Sciatic nerve (tissue), 2 donors: ENCODE measurements around the gene CFAP119. TPM values are rescaled to one million over a fixed set of nuclear protein-coding genes. Genes with fewer than 3 reads are reported as not detected.
A peak's percentile ranks its signal among the peaks of the same experiment; 100 is the strongest.

ENCODE experiments used
- ATAC-seq: fragments of 200-7000 bp; cut with Tn5 transposase; one replicate; pipeline ENCODE4 v1.9.1; 2020; ENCODE audit warnings: mild to moderate bottlenecking, moderate library complexity
- DNase-seq: peaks from one replicate; pipeline ENCODE4 v3.0.0-alpha.2; 2020; ENCODE audit warnings: low spot score
- intact Hi-C: fragments of 100-400 bp; cut with DNase I; formaldehyde crosslinking; loops from one replicate; pipeline ENCODE4 v1.14.2; 2022
- total RNA-seq: library from RNA; stranded (reverse); fragmentation: NEBNext Ultra II Directional; extraction: Animal tissue kit (Norgen Biotek cat#: 25700); gene quantifications from one replicate; pipeline ENCODE4 v1.2.1, GENCODE V29; 2021
- donor health status: DM: no; HTN: no; CAD: no.
- donor health status: DM: no; HTN: no; CAD: no.

Gene CFAP119
- total RNA-seq, 1 donor from 2014 or later, result 5.5 TPM

GRCh38 chr16:30747331-30747730 lies 14.5 kb downstream of the CFAP119 start:
- ATAC-seq (no peak), DNase-seq (no peak)
- intact Hi-C loops, result no loop called here

DNA sequence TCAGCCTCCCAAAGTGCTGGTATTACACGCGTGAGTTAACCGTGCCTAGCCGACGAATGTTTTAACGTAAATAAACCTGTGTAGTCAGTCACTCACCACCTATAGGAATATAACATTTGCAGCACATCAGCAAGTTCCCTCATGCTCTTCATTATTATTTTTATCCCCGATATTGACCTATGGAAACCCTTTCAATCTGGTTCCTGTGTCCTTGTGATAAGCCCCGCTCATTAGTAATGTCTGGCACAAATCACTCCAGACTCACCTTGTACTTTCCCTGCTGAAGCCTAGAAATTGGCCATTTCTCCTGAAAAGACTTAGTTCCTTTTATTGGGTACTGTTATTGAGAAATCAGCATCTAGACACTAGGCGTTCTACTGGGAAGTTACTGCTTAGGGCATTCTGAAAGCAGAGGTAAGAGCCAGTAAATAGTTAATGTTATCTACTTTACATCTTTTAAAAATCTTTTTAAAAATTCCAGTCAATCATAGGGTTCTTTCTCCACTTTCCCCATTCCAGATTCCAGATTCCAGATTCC lies 15.2 kb downstream of the CFAP119 start:
- intact Hi-C loops, result no loop called here
- DNase-seq, result no peak
- ATAC-seq, result no peak

GRCh38 chr16:30745082-30745481 lies 16.8 kb downstream of the CFAP119 start:
- DNase-seq (no peak), ATAC-seq (no peak)
- intact Hi-C loops, result no loop called here

DNA sequence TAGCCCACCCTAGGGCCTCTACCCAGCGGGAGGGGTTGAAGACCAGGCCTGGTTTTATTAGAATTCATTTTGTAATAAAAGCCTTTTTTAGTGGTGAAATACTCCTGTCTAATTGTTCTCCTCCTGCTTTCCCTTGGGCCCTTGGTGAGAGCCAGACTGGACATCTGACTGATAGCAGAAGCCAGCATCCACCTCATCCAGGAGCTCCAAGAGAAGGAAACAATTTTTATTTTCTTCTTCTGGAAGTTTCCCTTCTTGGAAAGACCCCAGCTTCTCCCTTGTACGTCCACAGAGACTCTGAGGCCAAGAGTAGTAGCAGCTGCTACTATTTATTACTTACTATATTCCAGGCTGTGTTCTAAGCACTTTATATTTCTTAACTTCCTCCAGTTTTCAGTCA lies 17.7 kb downstream of the CFAP119 start:
- no peak for DNase-seq
- intact Hi-C loops, result no loop called here

DNA sequence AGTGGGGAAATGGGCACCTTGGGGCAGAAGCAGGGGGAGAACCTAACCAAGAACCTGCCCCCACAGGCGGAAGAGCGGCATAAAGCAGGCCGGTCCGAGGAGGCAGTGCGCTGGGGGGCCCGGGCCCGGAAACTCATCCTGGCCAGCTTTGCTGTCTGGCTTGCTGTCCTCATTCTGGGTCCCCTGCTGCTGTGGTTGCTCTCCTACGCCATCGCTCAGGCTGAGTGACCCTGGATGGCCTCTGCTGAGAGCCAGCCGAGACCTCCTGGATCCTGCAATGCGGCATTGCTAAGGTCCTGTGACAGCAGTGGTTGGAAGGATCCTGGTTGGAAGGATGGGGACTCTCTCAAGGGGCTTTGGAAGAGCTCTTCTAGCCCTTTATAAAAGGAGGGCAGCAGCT lies 18.1 kb downstream of the CFAP119 start:
- intact Hi-C loops, result no loop called here

More for the DNA sequence above, 17.7 kb downstream of the CFAP119 start:
- peak; percentile 56 for ATAC-seq

DNA sequence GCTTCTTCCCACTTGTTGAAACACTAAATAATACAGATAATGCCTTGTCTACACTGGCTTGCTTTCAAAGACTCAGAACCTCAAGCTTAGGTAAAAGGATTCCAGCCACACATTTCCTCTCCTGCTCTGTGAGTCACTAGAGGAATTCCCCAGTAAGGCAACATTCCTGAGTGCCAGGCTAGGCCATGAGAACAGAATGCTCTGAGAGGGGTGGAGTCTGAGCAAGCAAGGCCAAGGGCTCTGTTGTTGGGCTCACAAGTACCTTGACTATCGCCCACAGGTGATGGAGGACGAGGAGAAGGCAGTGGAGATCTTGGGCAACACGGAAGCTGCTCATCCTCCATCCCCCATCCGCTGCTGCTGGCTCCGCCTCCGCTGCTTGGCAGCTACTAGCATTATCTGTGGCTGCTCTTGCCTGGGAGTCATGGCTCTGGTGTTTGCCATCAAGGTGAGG lies 20.4 kb downstream of the CFAP119 start:
- intact Hi-C loops, result no loop called here
- ATAC-seq, result no peak
- DNase-seq, result no peak

More for the DNA sequence above, 18.1 kb downstream of the CFAP119 start:
- DNase-seq (peak; percentile 75), ATAC-seq (peak; percentile 58)

- ATAC-seq, result peak; percentile 89
- peak; percentile 85 for DNase-seq
- intact Hi-C loops, result no loop called here
Observed at GRCh38 chr16:30740364-30741251, 21.3 kb downstream of the CFAP119 start.

DNA sequence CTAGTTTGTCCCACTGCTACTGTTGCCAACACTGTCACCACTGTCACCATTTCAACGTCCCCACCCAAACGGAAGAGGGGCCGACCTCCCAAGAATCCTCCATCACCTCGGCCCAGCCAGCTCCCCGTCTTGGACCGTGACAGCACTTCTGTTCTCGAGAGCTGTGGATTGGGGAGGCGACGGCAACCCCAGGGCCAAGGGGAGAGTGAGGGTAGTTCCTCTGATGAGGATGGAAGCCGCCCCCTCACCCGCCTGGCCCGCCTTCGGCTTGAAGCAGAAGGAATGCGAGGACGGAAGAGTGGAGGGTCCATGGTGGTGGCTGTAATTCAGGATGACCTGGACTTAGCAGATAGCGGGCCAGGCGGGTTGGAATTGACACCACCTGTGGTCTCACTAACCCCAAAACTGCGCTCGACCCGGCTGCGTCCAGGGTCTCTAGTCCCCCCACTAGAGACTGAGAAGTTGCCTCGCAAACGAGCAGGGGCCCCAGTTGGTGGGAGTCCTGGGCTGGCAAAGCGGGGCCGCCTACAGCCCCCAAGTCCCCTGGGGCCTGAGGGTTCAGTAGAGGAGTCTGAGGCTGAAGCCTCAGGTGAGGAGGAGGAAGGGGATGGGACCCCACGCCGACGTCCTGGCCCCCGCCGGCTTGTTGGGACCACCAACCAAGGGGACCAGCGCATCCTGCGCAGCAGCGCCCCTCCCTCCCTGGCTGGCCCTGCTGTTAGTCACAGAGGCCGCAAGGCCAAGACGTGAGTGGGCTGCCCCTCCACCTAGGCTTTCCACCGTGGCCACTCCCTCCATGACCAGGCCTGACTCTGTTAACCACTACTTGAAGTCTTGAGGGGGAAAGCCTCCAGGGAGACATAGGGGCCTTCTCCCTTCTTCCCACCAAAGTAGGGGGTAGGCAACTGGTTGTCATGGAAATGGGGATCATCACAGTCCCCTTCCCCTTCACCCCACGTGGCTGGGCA lies 22.6 kb downstream of the CFAP119 start:
- intact Hi-C loops, result no loop called here
- DNase-seq (no peak), ATAC-seq (no peak)

DNA sequence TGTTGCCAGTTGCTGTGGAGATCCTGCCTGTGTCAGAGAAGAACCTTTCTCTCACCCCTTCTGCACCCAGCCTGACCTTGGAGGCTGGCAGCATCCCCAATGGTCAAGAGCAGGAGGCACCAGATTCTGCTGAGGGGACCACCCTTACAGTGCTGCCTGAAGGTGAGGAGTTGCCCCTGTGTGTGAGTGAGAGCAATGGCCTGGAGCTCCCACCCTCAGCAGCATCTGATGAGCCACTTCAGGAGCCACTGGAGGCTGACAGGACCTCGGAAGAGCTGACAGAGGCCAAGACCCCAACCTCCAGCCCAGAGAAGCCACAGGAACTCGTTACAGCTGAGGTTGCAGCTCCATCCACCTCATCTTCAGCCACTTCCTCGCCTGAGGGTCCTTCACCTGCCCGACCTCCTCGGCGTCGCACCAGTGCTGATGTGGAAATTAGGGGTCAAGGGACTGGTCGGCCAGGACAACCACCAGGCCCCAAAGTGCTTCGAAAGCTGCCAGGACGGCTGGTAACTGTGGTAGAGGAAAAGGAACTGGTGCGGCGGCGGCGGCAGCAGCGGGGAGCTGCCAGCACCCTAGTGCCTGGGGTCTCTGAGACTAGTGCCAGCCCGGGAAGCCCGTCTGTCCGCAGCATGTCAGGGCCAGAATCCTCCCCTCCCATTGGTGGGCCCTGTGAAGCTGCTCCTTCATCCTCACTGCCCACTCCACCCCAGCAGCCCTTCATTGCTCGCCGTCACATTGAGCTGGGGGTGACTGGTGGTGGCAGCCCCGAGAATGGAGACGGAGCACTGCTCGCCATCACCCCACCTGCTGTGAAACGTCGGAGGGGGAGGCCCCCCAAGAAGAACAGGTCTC lies 23.8 kb downstream of the CFAP119 start:
- DNase-seq (no peak), ATAC-seq (no peak)
- intact Hi-C loops, result no loop called here

DNA sequence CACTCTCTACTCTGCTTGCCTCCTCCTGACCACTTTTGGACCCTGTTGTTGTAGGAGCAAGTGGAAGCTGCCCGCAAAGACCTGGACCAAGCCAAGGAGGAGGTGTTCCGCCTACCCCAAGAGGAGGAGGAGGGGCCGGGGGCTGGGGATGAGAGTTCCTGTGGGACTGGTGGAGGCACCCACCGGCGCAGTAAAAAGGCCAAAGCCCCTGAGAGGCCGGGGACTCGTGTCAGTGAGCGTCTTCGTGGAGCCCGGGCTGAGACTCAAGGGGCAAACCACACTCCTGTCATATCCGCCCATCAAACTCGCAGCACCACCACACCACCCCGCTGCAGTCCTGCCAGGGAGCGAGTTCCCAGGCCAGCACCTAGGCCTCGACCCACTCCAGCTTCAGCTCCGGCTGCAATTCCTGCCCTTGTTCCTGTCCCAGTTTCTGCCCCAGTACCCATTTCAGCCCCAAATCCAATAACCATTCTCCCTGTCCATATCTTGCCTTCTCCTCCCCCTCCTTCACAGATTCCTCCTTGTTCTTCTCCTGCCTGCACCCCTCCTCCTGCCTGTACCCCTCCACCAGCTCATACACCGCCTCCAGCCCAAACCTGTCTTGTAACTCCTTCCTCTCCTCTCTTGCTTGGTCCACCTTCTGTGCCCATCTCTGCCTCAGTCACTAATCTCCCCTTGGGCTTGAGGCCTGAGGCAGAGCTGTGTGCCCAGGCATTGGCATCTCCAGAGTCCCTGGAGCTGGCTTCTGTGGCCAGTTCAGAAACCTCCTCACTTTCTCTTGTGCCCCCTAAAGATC lies 24.7 kb downstream of the CFAP119 start:
- DNase-seq (no peak), ATAC-seq (no peak)
- intact Hi-C loops, result no loop called here

- intact Hi-C loops, result no loop called here
- ATAC-seq (no peak), DNase-seq (no peak)
Observed at GRCh38 chr16:30731411-30731810, 30.5 kb downstream of the CFAP119 start.

DNA sequence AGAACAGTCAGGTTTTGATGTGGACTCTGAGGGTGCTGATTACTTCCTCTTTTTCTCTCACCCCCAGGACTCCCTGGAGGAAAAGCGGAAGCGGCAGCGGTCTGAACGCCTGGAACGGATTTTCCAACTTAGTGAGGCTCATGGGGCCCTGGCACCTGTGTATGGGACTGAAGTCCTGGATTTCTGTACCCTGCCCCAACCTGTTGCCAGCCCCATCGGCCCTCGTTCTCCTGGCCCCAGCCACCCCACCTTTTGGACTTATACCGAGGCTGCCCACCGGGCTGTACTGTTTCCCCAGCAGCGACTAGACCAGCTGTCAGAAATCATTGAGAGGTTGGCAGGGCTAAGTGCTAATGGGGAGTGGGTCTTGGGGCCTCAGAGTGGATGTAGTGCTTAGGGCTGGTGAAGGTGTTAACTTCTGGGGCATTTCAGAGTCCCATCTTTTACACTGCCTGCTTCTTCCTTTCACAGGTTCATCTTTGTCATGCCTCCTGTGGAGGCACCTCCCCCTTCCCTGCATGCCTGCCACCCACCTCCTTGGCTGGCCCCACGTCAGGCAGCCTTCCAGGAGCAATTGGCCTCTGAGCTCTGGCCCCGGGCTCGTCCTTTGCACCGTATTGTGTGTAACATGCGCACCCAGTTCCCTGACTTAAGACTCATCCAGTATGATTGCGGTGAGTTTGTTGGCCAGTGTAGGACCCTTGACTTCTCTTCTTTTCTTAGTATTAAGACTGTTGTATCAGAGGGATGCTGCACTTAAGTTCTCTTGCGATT lies 32.8 kb downstream of the CFAP119 start:
- no peak for DNase-seq
- intact Hi-C loops, result no loop called here
- peak; percentile 31 for ATAC-seq

DNA sequence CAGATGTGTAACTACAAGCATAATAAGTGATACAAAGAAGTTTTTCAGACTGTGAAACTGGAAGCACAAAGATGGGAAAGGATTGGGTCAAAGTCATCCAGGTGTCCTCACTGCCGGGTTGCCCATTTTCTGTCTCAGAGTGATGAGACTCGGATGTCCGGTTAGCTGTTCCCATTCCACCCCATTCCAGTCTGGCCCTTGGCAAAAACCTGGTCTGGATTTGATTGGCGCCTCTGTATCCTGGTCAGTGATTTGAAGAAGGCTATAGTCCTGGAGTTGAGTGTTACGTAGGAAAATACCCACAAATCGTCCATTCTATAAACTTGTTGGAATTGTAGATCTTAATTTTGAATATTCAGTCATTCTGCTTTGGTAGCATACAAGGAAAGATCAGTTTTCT lies 33.5 kb downstream of the CFAP119 start:
- intact Hi-C loops, result no loop called here
- ATAC-seq, result no peak
- no peak for DNase-seq

- intact Hi-C loops, result no loop called here
- DNase-seq (no peak), ATAC-seq (no peak)
Observed at GRCh38 chr16:30725418-30725792, 36.5 kb downstream of the CFAP119 start.

GRCh38 chr16:30724641-30725417 lies 37.0 kb downstream of the CFAP119 start:
- intact Hi-C loops, result no loop called here

GRCh38 chr16:30723725-30724355 lies 38.0 kb downstream of the CFAP119 start:
- no peak for ATAC-seq
- no peak for DNase-seq
- intact Hi-C loops, result no loop called here

More at GRCh38 chr16:30724641-30725417, 37.0 kb downstream of the CFAP119 start:
- peak; percentile 59 for ATAC-seq
- DNase-seq, result no peak
